ENCODE results near the gene P4HA3. TPM values are rescaled to one million over a fixed set of nuclear protein-coding genes. Genes with fewer than 3 reads are reported as not detected.

The P4HA3 gene
- total and polyA plus RNA-seq, 9 donors: 0.80 to 9.3 (median 2.2) TPM

- Histone ChIP-seq H3K4me3 (ENCODE audit: low read length) (no peak overlapping the region), H3K27ac (ENCODE audit: low read length) (no peak overlapping the region), H3K27me3 (ENCODE audit: control insufficient read depth, insufficient read depth, low read length) (no peaks in the 10 kb centered on the region), H3K9me3 (replicated peaks; ENCODE audit: control insufficient read depth, low read depth, low read length) (no peaks in the 10 kb centered on the region), H3K4me1 (ENCODE audit: control insufficient read depth, insufficient read depth, low read length) (no peaks in the 10 kb centered on the region), H3K36me3 (ENCODE audit: control insufficient read depth, insufficient read depth, low read length) (no peaks in the 10 kb centered on the region)
- peak; percentile 40 for DNase-seq
- no CpG with 5 or more reads among the region's 1 CpG for WGBS (ENCODE audit: insufficient coverage)
These were observed 23.3 kb downstream of the P4HA3 start for GRCh38 chr11:74288161-74288560.

GRCh38 chr11:74284466-74284865 is 27.0 kb downstream of the P4HA3 start:
- DNase-seq: no peak
- Histone ChIP-seq H3K36me3 (ENCODE audit: control insufficient read depth, insufficient read depth, low read length) (no peaks in the 10 kb centered on the region), H3K27me3 (ENCODE audit: control insufficient read depth, insufficient read depth, low read length) (no peaks in the 10 kb centered on the region), H3K4me1 (ENCODE audit: control insufficient read depth, insufficient read depth, low read length) (no peaks in the 10 kb centered on the region), H3K9me3 (replicated peaks; ENCODE audit: control insufficient read depth, low read depth, low read length) (no peaks in the 10 kb centered on the region), H3K4me3 (ENCODE audit: low read length) (no peak overlapping the region), H3K27ac (ENCODE audit: low read length) (no peak overlapping the region)
- 77% methylated on average over 2 of the region's 2 CpGs for WGBS (ENCODE audit: insufficient coverage)

- DNase-seq: no peak
- H3K9me3 ChIP-seq (replicated peaks; ENCODE audit: control insufficient read depth, low read depth, low read length): no peaks in the 10 kb centered on the region
- no peak overlapping the region for H3K27ac ChIP-seq (ENCODE audit: low read length)
- no peak overlapping the region for H3K4me3 ChIP-seq (ENCODE audit: low read length)
- no peaks in the 10 kb centered on the region for H3K27me3 ChIP-seq (ENCODE audit: control insufficient read depth, insufficient read depth, low read length)
- WGBS (ENCODE audit: insufficient coverage): 63% methylated on average over 3 of the region's 3 CpGs
- H3K4me1 ChIP-seq (ENCODE audit: control insufficient read depth, insufficient read depth, low read length): no peaks in the 10 kb centered on the region
- no peaks in the 10 kb centered on the region for H3K36me3 ChIP-seq (ENCODE audit: control insufficient read depth, insufficient read depth, low read length)
These were observed 27.8 kb downstream of the P4HA3 start for GRCh38 chr11:74283580-74284180.

GRCh38 chr11:74282914-74283371 is 28.5 kb downstream of the P4HA3 start:
- no peak overlapping the region for H3K27ac ChIP-seq (ENCODE audit: low read length)
- no peak overlapping the region for H3K4me3 ChIP-seq (ENCODE audit: low read length)
- no peaks in the 10 kb centered on the region for H3K36me3 ChIP-seq (ENCODE audit: control insufficient read depth, insufficient read depth, low read length)
- no peaks in the 10 kb centered on the region for H3K4me1 ChIP-seq (ENCODE audit: control insufficient read depth, insufficient read depth, low read length)
- DNase-seq: peak; percentile 35
- H3K27me3 ChIP-seq (ENCODE audit: control insufficient read depth, insufficient read depth, low read length): no peaks in the 10 kb centered on the region
- no peaks in the 10 kb centered on the region for H3K9me3 ChIP-seq (replicated peaks; ENCODE audit: control insufficient read depth, low read depth, low read length)
- WGBS (ENCODE audit: insufficient coverage): 36% methylated on average over 5 of the region's 5 CpGs

- H3K9me3 ChIP-seq (replicated peaks; ENCODE audit: control insufficient read depth, low read depth, low read length): no peaks in the 10 kb centered on the region
- no peak overlapping the region for H3K27ac ChIP-seq (ENCODE audit: low read length)
- H3K4me3 ChIP-seq (ENCODE audit: low read length): no peak overlapping the region
- H3K27me3 ChIP-seq (ENCODE audit: control insufficient read depth, insufficient read depth, low read length): no peaks in the 10 kb centered on the region
- no peaks in the 10 kb centered on the region for H3K4me1 ChIP-seq (ENCODE audit: control insufficient read depth, insufficient read depth, low read length)
- DNase-seq: no peak
- no peaks in the 10 kb centered on the region for H3K36me3 ChIP-seq (ENCODE audit: control insufficient read depth, insufficient read depth, low read length)
- WGBS (ENCODE audit: insufficient coverage): 74% methylated on average over 3 of the region's 3 CpGs
These were observed 29.0 kb downstream of the P4HA3 start for GRCh38 chr11:74282421-74282820.

- Histone ChIP-seq H3K36me3 (ENCODE audit: control insufficient read depth, insufficient read depth, low read length) (no peaks in the 10 kb centered on the region), H3K27ac (ENCODE audit: low read length) (no peak overlapping the region), H3K9me3 (replicated peaks; ENCODE audit: control insufficient read depth, low read depth, low read length) (no peaks in the 10 kb centered on the region)
These were observed 30.9 kb downstream of the P4HA3 start for GRCh38 chr11:74280494-74280893.

GRCh38 chr11:74279256-74279655 is 32.2 kb downstream of the P4HA3 start:
- no CpG with 5 or more reads among the region's 5 CpGs for WGBS (ENCODE audit: insufficient coverage)
- H3K4me1 ChIP-seq (ENCODE audit: control insufficient read depth, insufficient read depth, low read length): no peaks in the 10 kb centered on the region
- no peak overlapping the region for H3K4me3 ChIP-seq (ENCODE audit: low read length)
- no peaks in the 10 kb centered on the region for H3K27me3 ChIP-seq (ENCODE audit: control insufficient read depth, insufficient read depth, low read length)
- no peaks in the 10 kb centered on the region for H3K36me3 ChIP-seq (ENCODE audit: control insufficient read depth, insufficient read depth, low read length)
- peak overlapping the region; percentile 40 for H3K27ac ChIP-seq (ENCODE audit: low read length)
- no peaks in the 10 kb centered on the region for H3K9me3 ChIP-seq (replicated peaks; ENCODE audit: control insufficient read depth, low read depth, low read length)
- no peak for DNase-seq

More at GRCh38 chr11:74280494-74280893, 30.9 kb downstream of the P4HA3 start:
- Histone ChIP-seq H3K4me1 (ENCODE audit: control insufficient read depth, insufficient read depth, low read length) (no peaks in the 10 kb centered on the region), H3K27me3 (ENCODE audit: control insufficient read depth, insufficient read depth, low read length) (no peaks in the 10 kb centered on the region), H3K4me3 (ENCODE audit: low read length) (no peak overlapping the region)
- DNase-seq: no peak

- peak; percentile 86 for DNase-seq
- Histone ChIP-seq H3K27ac (ENCODE audit: low read length) (no peak overlapping the region), H3K9me3 (replicated peaks; ENCODE audit: control insufficient read depth, low read depth, low read length) (no peaks in the 10 kb centered on the region), H3K4me3 (ENCODE audit: low read length) (no peak overlapping the region), H3K36me3 (ENCODE audit: control insufficient read depth, insufficient read depth, low read length) (no peaks in the 10 kb centered on the region), H3K27me3 (ENCODE audit: control insufficient read depth, insufficient read depth, low read length) (no peaks in the 10 kb centered on the region), H3K4me1 (ENCODE audit: control insufficient read depth, insufficient read depth, low read length) (no peaks in the 10 kb centered on the region)
- no CpG with 5 or more reads among the region's 1 CpG for WGBS (ENCODE audit: insufficient coverage)
These were observed 32.7 kb downstream of the P4HA3 start for GRCh38 chr11:74278721-74279161.

- WGBS (ENCODE audit: insufficient coverage): 38% methylated on average over 2 of the region's 2 CpGs
- Histone ChIP-seq H3K9me3 (replicated peaks; ENCODE audit: control insufficient read depth, low read depth, low read length) (no peaks in the 10 kb centered on the region), H3K4me1 (ENCODE audit: control insufficient read depth, insufficient read depth, low read length) (no peaks in the 10 kb centered on the region), H3K27ac (ENCODE audit: low read length) (no peak overlapping the region), H3K4me3 (ENCODE audit: low read length) (no peak overlapping the region), H3K36me3 (ENCODE audit: control insufficient read depth, insufficient read depth, low read length) (no peaks in the 10 kb centered on the region), H3K27me3 (ENCODE audit: control insufficient read depth, insufficient read depth, low read length) (no peaks in the 10 kb centered on the region)
- DNase-seq: no peak
These were observed 33.3 kb downstream of the P4HA3 start for GRCh38 chr11:74278103-74278502.

- no peak for DNase-seq
- H3K27me3 ChIP-seq (ENCODE audit: control insufficient read depth, insufficient read depth, low read length): no peaks in the 10 kb centered on the region
- H3K4me3 ChIP-seq (ENCODE audit: low read length): no peak overlapping the region
- H3K27ac ChIP-seq (ENCODE audit: low read length): no peak overlapping the region
- no peaks in the 10 kb centered on the region for H3K4me1 ChIP-seq (ENCODE audit: control insufficient read depth, insufficient read depth, low read length)
- H3K9me3 ChIP-seq (replicated peaks; ENCODE audit: control insufficient read depth, low read depth, low read length): no peaks in the 10 kb centered on the region
- no peaks in the 10 kb centered on the region for H3K36me3 ChIP-seq (ENCODE audit: control insufficient read depth, insufficient read depth, low read length)
- no CpG with 5 or more reads among the region's 2 CpGs for WGBS (ENCODE audit: insufficient coverage)
These were observed 34.9 kb downstream of the P4HA3 start for GRCh38 chr11:74276581-74276980.

- Histone ChIP-seq H3K27ac (ENCODE audit: low read length) (no peak overlapping the region), H3K27me3 (ENCODE audit: control insufficient read depth, insufficient read depth, low read length) (peaks cover 2% of the 10 kb centered on the region), H3K9me3 (replicated peaks; ENCODE audit: control insufficient read depth, low read depth, low read length) (no peaks in the 10 kb centered on the region), H3K4me3 (ENCODE audit: low read length) (no peak overlapping the region), H3K36me3 (ENCODE audit: control insufficient read depth, insufficient read depth, low read length) (no peaks in the 10 kb centered on the region), H3K4me1 (ENCODE audit: control insufficient read depth, insufficient read depth, low read length) (no peaks in the 10 kb centered on the region)
- DNase-seq: no peak
- WGBS (ENCODE audit: insufficient coverage): 64% methylated on average over 2 of the region's 4 CpGs
These were observed 39.2 kb downstream of the P4HA3 start for GRCh38 chr11:74272276-74272675.

All from muscle of leg (tissue), 11 donors.